Panc1 (cell line): ENCODE results near the gene SYT11. TPM values are rescaled to one million over a fixed set of nuclear protein-coding genes. Genes with fewer than 3 reads are reported as not detected.

Experiments used
- ATAC-seq: fragments of 200-7000 bp; cut with Tn5 transposase; 2 replicates; pipeline ENCODE4 v1.9.1; 2020; ENCODE audit warnings: mild to moderate bottlenecking, moderate library complexity
- BruUV-seq: library from RNA; stranded (reverse); fragments of 400-500 nt; replicated peaks from 2 replicates; lab custom pipeline; 2021; lab: Mats Ljungman, UMichigan
- CTCF ChIA-PET: fragments of 300-600 bp; sonication (Branson Sonifier 250); formaldehyde crosslinking; loops from one replicate; lab custom pipeline; 2022; ENCODE audit warnings: antibody characterized with exemption; lab: Charles Lee
- POLR2A ChIA-PET: fragments of 300-600 bp; sonication (Branson Sonifier 250); formaldehyde crosslinking; loops from one replicate; lab custom pipeline; 2022; ENCODE audit warnings: antibody characterized with exemption; lab: Charles Lee
- DNase-seq: peaks from one replicate; pipeline ENCODE4 v3.0.0-alpha.2; 2010; ENCODE audit warnings: low read depth, low spot score
- H3K27ac ChIP-seq: 2 replicates; pipeline ENCODE4 v1.5.1; 2011; ENCODE audit warnings: mild to moderate bottlenecking, low read length, inconsistent platforms
- H3K27me3 ChIP-seq: fragments of 200-500 bp; sonication (Bioruptor generic); 2 replicates; pipeline ENCODE4 v1.6.0; 2014; ENCODE audit warnings: low read length, inconsistent platforms; ENCODE audit not compliant: control insufficient read depth, insufficient read depth
- H3K36me3 ChIP-seq: fragments of 200-500 bp; sonication (Bioruptor generic); 2 replicates; pipeline ENCODE4 v1.5.1; 2014; ENCODE audit warnings: inconsistent platforms, mild to moderate bottlenecking, low read length, moderate library complexity; ENCODE audit not compliant: control insufficient read depth, insufficient read depth
- H3K4me1 ChIP-seq: 2 replicates; pipeline ENCODE4 v1.5.1; 2011; ENCODE audit warnings: inconsistent platforms, mild to moderate bottlenecking, low read length, moderate library complexity; ENCODE audit not compliant: control insufficient read depth, insufficient read depth
- H3K4me3 ChIP-seq, 2 experiments: 2 replicates each; pipeline ENCODE4 v1.5.1; 2011 to 2012; ENCODE audit warnings: low read depth in 2 of 2, low read length in 2 of 2, mild to moderate bottlenecking in 2 of 2, inconsistent platforms in 1 of 2, moderate library complexity in 1 of 2
- H3K9me3 ChIP-seq: fragments of 200-500 bp; sonication (Bioruptor generic); 2 replicates; pipeline ENCODE4 v1.5.1; 2014; ENCODE audit warnings: low read depth, mild to moderate bottlenecking, inconsistent platforms, low read length, moderate library complexity; ENCODE audit not compliant: control insufficient read depth, insufficient read depth
- CTCF ChIP-seq: fragments of 450-650 bp; IDR thresholded peaks from 2 replicates; pipeline ENCODE4 v1.5.1; 2017; ENCODE audit warnings: mild to moderate bottlenecking
- POLR2AphosphoS5 ChIP-seq: IDR thresholded peaks from 2 replicates; pipeline ENCODE4 v1.6.1; 2012; ENCODE audit warnings: mild to moderate bottlenecking, low read depth, low read length, moderate library complexity
- SIN3A ChIP-seq: IDR thresholded peaks from 2 replicates; pipeline ENCODE4 v1.6.1; 2012; ENCODE audit warnings: low read depth, mild to moderate bottlenecking, low read length, moderate library complexity, borderline replicate concordance; ENCODE audit not compliant: insufficient read depth
- TCF7L2 ChIP-seq: IDR thresholded peaks from 2 replicates; pipeline ENCODE4 v1.6.1; 2011; ENCODE audit warnings: mild to moderate bottlenecking, low read depth, low read length, inconsistent platforms
- in situ Hi-C: cut with HindIII; loops from 2 replicates; pipeline ENCODE4 v1.10.0; 2016; ENCODE audit warnings: low sequenced_read_pairs, low pct_unique_long_range_greater_than_20kb
- intact Hi-C: fragments of 100-400 bp; cut with micrococcal nuclease; formaldehyde crosslinking; loops from one replicate; pipeline ENCODE4 v1.10.0; 2022; ENCODE audit not compliant: unreplicated experiment
- total RNA-seq: library from RNA; stranded (reverse); gene quantifications from one replicate; pipeline ENCODE4 v1.2.1, GENCODE V29; 2021; ENCODE audit not compliant: unreplicated experiment
- TF ChIP-seq, protein P1 (sequence below), 2 experiments: IDR thresholded peaks; 2 replicates each; pipeline ENCODE4 v1.6.1; 2011 to 2012; ENCODE audit warnings: low read depth in 2 of 2, control low read depth in 1 of 2, low read length in 1 of 2, mild to moderate bottlenecking in 1 of 2, moderate library complexity in 1 of 2; ENCODE audit not compliant: insufficient read depth in 1 of 2

SYT11 gene
- total RNA-seq, 1 experiment from 2014 or later, result 4.0 TPM

DNA sequence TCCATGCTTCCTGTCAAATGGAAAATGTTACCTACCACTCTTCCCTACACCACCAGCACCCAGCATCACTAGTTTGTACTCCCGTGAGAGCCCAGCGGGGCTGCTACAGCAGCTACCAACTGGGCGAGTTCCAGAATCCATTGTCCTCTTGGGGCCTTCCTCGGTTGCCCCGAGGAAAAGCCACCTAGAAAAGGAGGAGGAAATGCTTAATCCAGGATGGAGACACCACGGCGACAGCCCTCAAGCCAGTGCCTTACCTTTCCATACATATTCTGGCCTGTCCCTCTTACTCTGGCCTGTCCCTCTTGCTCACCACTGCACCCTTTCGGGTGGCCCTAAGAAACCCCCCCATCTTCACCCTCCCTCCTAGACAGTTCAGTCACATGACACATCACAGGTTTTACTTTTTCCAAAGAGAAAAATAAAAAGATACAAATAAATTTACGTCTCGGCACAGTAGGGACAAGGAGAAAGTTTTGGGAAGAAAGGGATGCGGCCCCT, 51.3 kb downstream of the SYT11 start:
- no peaks in the 10 kb centered on the region for H3K27me3 ChIP-seq
- peaks cover 11% of the 10 kb centered on the region for H3K4me1 ChIP-seq
- CTCF ChIA-PET, result interaction anchor here (0.6 kb wide), 1 partner anchor 8 kb away, joined by 3 read pairs; no protein-coding TSS in a partner anchor
- H3K36me3 ChIP-seq, result peaks cover 31% of the 10 kb centered on the region
- no TSS peak for BruUV-seq
- peak; percentile 79 for ATAC-seq
- POLR2A ChIA-PET, result no interaction called here
- DNase-seq, result no peak
- TF ChIP-seq TCF7L2 (no peak), POLR2AphosphoS5 (no peak), SIN3A (no peak), CTCF (no peak)
- TF ChIP-seq, protein P1, sequence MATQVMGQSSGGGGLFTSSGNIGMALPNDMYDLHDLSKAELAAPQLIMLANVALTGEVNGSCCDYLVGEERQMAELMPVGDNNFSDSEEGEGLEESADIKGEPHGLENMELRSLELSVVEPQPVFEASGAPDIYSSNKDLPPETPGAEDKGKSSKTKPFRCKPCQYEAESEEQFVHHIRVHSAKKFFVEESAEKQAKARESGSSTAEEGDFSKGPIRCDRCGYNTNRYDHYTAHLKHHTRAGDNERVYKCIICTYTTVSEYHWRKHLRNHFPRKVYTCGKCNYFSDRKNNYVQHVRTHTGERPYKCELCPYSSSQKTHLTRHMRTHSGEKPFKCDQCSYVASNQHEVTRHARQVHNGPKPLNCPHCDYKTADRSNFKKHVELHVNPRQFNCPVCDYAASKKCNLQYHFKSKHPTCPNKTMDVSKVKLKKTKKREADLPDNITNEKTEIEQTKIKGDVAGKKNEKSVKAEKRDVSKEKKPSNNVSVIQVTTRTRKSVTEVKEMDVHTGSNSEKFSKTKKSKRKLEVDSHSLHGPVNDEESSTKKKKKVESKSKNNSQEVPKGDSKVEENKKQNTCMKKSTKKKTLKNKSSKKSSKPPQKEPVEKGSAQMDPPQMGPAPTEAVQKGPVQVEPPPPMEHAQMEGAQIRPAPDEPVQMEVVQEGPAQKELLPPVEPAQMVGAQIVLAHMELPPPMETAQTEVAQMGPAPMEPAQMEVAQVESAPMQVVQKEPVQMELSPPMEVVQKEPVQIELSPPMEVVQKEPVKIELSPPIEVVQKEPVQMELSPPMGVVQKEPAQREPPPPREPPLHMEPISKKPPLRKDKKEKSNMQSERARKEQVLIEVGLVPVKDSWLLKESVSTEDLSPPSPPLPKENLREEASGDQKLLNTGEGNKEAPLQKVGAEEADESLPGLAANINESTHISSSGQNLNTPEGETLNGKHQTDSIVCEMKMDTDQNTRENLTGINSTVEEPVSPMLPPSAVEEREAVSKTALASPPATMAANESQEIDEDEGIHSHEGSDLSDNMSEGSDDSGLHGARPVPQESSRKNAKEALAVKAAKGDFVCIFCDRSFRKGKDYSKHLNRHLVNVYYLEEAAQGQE (IDR thresholded peaks at IDR 0.05; ENCODE audit: insufficient read depth in 1 of 2, low read depth in 2 of 2, low read length in 1 of 2), result no peak
- H3K27ac ChIP-seq, result peak overlapping the region; percentile 95
- H3K9me3 ChIP-seq, result no peaks in the 10 kb centered on the region
- intact Hi-C loops (no loop called here), in situ Hi-C loops (no loop called here)
- H3K4me3 ChIP-seq, result peak overlapping the region; percentile 77 to 94

GRCh38 chr1:155911156-155912055, 52.0 kb downstream of the SYT11 start, which contains the start of gene RIT1:
RIT1 (minus strand) TSS chr1:155911349; CDS start chr1:155910761, 588 bp downstream.
- H3K9me3 ChIP-seq, result no peaks in the 10 kb centered on the region
- no peaks in the 10 kb centered on the region for H3K27me3 ChIP-seq
- POLR2A ChIA-PET, result no interaction called here
- peak within 1 kb of the TSS; percentile 95 for H3K27ac ChIP-seq
- H3K4me1 ChIP-seq, result peaks cover 15% of the 10 kb centered on the region
- DNase-seq, result peak; percentile 52
- CTCF ChIA-PET, result interaction anchor here (0.6 to 0.7 kb wide), 2 partner anchors 9 to 104 kb away, joined by 3 read pairs; no protein-coding TSS in a partner anchor
- in situ Hi-C loops, result no loop called here
- peaks cover 38% of the 10 kb centered on the region for H3K36me3 ChIP-seq
- BruUV-seq, result no TSS peak
- peak within 1 kb of the TSS; percentile 77 to 94 for H3K4me3 ChIP-seq
- intact Hi-C loops, result no loop called here
- peak; percentile 95 for ATAC-seq
- TF ChIP-seq CTCF, result no peak
- TF ChIP-seq, protein P1 (IDR thresholded peaks at IDR 0.05; ENCODE audit: insufficient read depth in 1 of 2, low read depth in 2 of 2, low read length in 1 of 2), result no peak
- peak; percentile 76; the same call in 1 of the 2 replicates for TF ChIP-seq SIN3A
- peak; percentile 71 for TF ChIP-seq POLR2AphosphoS5
